Caco-2 (cell line): Measurements from ENCODE around the gene PARVB. TPM values are rescaled to one million over a fixed set of nuclear protein-coding genes. Genes with fewer than 3 reads are reported as not detected.

Experiments used
- BruUV-seq: library from RNA; stranded (reverse); fragments of 400-500 nt; replicated peaks from 2 replicates; lab custom pipeline; 2021; lab: Mats Ljungman, UMichigan
- CTCF ChIA-PET: fragments of 300-600 bp; sonication (Branson Sonifier 250); formaldehyde crosslinking; loops from one replicate; lab custom pipeline; 2022; ENCODE audit warnings: antibody characterized with exemption; lab: Charles Lee
- POLR2A ChIA-PET: fragments of 300-600 bp; sonication (Branson Sonifier 250); formaldehyde crosslinking; loops from one replicate; lab custom pipeline; 2022; ENCODE audit warnings: antibody characterized with exemption; lab: Charles Lee
- DNase-seq, 2 experiments: peaks; one replicate each; pipeline versions ENCODE4 v3.0.0 to v3.0.0-alpha.2; 2020 to 2022
- H3K27me3 ChIP-seq: replicated peaks from 2 replicates; pipeline ENCODE4 v1.6.0; 2011; ENCODE audit warnings: low read length; ENCODE audit not compliant: control insufficient read depth, insufficient read depth
- H3K36me3 ChIP-seq: 2 replicates; pipeline ENCODE4 v1.5.1; 2011; ENCODE audit warnings: low read length; ENCODE audit not compliant: control insufficient read depth, insufficient read depth
- H3K4me1 ChIP-seq: fragments of 250-450 bp; sonication (Bioruptor Pico); 2 replicates; pipeline ENCODE4 v1.5.1; 2020; ENCODE audit warnings: mild to moderate bottlenecking
- H3K4me3 ChIP-seq: 2 replicates; pipeline ENCODE4 v1.5.1; 2011; ENCODE audit warnings: low read depth, mild to moderate bottlenecking, control low read depth, low read length
- H3K9me3 ChIP-seq: fragments of 250-450 bp; sonication (Bioruptor Pico); 2 replicates; pipeline ENCODE4 v1.5.1; 2020; ENCODE audit warnings: mild to moderate bottlenecking, moderate library complexity
- H3K27ac Mint-ChIP-seq: one replicate; pipeline ENCODE4 v1.8.0; 2022; ENCODE audit warnings: mixed read lengths; ENCODE audit not compliant: unreplicated experiment
- H3K27me3 Mint-ChIP-seq: one replicate; pipeline ENCODE4 v1.8.0; 2022; ENCODE audit warnings: mixed read lengths; ENCODE audit not compliant: insufficient read depth, unreplicated experiment
- H3K36me3 Mint-ChIP-seq: one replicate; pipeline ENCODE4 v1.8.0; 2022; ENCODE audit warnings: mild to moderate bottlenecking, mixed read lengths; ENCODE audit not compliant: insufficient read depth, unreplicated experiment
- H3K4me1 Mint-ChIP-seq: one replicate; pipeline ENCODE4 v1.8.0; 2022; ENCODE audit warnings: low read depth, mixed read lengths; ENCODE audit not compliant: unreplicated experiment
- H3K4me3 Mint-ChIP-seq: one replicate; pipeline ENCODE4 v1.8.0; 2022; ENCODE audit warnings: mild to moderate bottlenecking, moderate library complexity, mixed read lengths; ENCODE audit not compliant: unreplicated experiment
- H3K9me3 Mint-ChIP-seq: one replicate; pipeline ENCODE4 v1.8.0; 2022; ENCODE audit warnings: mixed read lengths; ENCODE audit not compliant: unreplicated experiment
- intact Hi-C: fragments of 100-400 bp; cut with micrococcal nuclease; formaldehyde crosslinking; loops from one replicate; pipeline ENCODE4 v1.10.0; 2022; ENCODE audit not compliant: unreplicated experiment
- total RNA-seq: library from RNA; stranded (reverse); gene quantifications from 2 replicates; pipeline ENCODE4 v1.2.3, GENCODE V29; 2022
- TF ChIP-seq, protein P1 (sequence below), 2 experiments: fragments of 200-600 bp in 1 of 2; IDR thresholded peaks; 1 replicate in 1 of 2; 2 replicates in 1 of 2; pipeline versions ENCODE4 v1.5.1 to v1.8.0; 2011 to 2022; ENCODE audit warnings: antibody characterized with exemption in 1 of 2, control low read depth in 1 of 2, inconsistent platforms in 1 of 2, low read depth in 1 of 2, low read length in 1 of 2, mild to moderate bottlenecking in 1 of 2, moderate library complexity in 1 of 2; ENCODE audit not compliant: insufficient read depth in 1 of 2, severe bottlenecking in 1 of 2, unreplicated experiment in 1 of 2

Gene PARVB
- total RNA-seq, 1 experiment from 2014 or later: 28.8 TPM

DNA sequence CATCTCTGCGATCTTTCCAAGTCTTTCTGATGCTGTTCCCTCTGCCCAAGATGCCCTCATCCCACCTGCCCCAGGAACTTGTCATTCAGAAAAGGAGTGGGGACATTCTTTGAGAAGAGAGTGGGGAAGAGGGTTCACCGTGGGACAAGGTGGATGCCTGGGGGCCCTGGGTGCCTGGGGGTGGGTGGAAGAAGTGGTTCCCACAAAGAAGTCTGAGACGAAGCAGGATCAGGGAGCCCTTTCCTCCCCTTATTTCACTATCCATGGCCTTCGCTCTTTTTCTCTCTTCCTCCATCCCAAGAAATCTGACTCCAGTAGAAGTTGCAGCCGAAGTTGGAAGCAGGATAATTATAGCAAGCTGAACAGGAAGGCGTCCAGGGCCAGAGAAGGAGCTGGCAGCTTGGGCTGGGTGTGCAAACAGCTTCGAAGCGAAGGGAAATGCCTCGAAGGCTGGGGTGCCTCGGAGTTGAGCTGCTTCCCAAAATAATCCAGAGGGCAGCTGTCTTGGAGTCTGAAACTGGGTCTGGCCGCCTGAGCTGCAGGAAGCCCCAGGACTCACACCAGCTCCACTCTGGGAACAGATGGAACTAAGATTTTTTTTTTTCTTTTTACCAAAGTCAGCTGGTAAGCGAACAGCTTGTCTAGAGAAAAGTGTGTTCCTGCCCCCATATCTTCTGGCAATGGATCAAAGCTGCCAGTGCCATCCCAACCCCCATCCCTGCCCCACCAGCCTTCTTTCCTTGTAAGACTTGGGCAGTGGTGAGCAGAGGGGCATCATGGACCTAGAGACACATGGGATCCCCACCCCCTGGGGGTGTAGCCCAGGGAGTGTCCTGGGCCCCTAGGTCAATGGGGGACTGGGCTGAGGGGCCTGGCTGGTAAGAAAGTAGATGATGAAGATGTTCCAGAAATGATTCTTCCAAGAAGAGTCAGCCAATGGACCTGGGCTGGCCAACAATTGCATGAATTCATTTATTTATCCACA lies 188.1 kb downstream of the PARVB start:
- Mint-ChIP-seq H3K27me3 (peaks cover 20% of the 10 kb centered on the region), H3K36me3 (no peaks in the 10 kb centered on the region), H3K27ac (no peak overlapping the region), H3K4me3 (no peak overlapping the region), H3K4me1 (no peaks in the 10 kb centered on the region), H3K9me3 (peaks cover 14% of the 10 kb centered on the region)
- Histone ChIP-seq H3K36me3 (no peaks in the 10 kb centered on the region), H3K27me3 (no peaks in the 10 kb centered on the region), H3K4me1 (no peaks in the 10 kb centered on the region), H3K4me3 (no peak overlapping the region), H3K9me3 (no peaks in the 10 kb centered on the region)
- POLR2A ChIA-PET: no interaction called here
- CTCF ChIA-PET: no interaction called here
- intact Hi-C loops: no loop called here
- no TSS peak for BruUV-seq
- TF ChIP-seq, protein P1, sequence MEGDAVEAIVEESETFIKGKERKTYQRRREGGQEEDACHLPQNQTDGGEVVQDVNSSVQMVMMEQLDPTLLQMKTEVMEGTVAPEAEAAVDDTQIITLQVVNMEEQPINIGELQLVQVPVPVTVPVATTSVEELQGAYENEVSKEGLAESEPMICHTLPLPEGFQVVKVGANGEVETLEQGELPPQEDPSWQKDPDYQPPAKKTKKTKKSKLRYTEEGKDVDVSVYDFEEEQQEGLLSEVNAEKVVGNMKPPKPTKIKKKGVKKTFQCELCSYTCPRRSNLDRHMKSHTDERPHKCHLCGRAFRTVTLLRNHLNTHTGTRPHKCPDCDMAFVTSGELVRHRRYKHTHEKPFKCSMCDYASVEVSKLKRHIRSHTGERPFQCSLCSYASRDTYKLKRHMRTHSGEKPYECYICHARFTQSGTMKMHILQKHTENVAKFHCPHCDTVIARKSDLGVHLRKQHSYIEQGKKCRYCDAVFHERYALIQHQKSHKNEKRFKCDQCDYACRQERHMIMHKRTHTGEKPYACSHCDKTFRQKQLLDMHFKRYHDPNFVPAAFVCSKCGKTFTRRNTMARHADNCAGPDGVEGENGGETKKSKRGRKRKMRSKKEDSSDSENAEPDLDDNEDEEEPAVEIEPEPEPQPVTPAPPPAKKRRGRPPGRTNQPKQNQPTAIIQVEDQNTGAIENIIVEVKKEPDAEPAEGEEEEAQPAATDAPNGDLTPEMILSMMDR (IDR thresholded peaks at IDR 0.05; ENCODE audit: insufficient read depth in 1 of 2, low read depth in 1 of 2, low read length in 1 of 2, severe bottlenecking in 1 of 2, unreplicated experiment in 1 of 2): no peak
- DNase-seq: no peak

DNA sequence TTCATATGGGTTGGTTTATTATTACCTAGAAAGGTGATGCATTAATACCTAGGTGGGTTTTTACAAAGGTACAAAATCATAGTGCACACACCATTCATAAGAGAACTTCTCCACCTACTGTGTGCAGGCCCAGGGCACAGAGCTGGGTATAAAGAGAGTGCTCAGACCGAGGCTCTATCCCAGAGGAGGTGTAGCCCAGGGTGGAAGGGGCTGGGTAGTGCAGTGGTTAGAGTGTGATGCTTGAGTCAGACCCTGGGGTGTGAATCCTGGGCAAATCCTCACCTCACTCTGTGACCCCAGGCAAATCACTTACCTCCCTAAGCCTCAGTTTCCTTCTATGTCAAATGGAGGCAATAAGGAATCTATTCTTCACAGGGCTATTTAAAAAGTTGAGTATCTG lies 188.8 kb downstream of the PARVB start:
- H3K4me3 ChIP-seq: no peak overlapping the region
- intact Hi-C loops: no loop called here
- ChIA-PET POLR2A (no interaction called here), CTCF (no interaction called here)
- Mint-ChIP-seq H3K4me1 (no peaks in the 10 kb centered on the region), H3K27me3 (peaks cover 20% of the 10 kb centered on the region), H3K36me3 (no peaks in the 10 kb centered on the region), H3K4me3 (no peak overlapping the region), H3K27ac (no peak overlapping the region), H3K9me3 (peaks cover 14% of the 10 kb centered on the region)
- no peak for DNase-seq
- H3K4me1 ChIP-seq: no peaks in the 10 kb centered on the region
- TF ChIP-seq, protein P1 (IDR thresholded peaks at IDR 0.05; ENCODE audit: insufficient read depth in 1 of 2, low read depth in 1 of 2, low read length in 1 of 2, severe bottlenecking in 1 of 2, unreplicated experiment in 1 of 2): no peak
- BruUV-seq: no TSS peak
- no peaks in the 10 kb centered on the region for H3K9me3 ChIP-seq
- no peaks in the 10 kb centered on the region for H3K27me3 ChIP-seq
- no peaks in the 10 kb centered on the region for H3K36me3 ChIP-seq

DNA sequence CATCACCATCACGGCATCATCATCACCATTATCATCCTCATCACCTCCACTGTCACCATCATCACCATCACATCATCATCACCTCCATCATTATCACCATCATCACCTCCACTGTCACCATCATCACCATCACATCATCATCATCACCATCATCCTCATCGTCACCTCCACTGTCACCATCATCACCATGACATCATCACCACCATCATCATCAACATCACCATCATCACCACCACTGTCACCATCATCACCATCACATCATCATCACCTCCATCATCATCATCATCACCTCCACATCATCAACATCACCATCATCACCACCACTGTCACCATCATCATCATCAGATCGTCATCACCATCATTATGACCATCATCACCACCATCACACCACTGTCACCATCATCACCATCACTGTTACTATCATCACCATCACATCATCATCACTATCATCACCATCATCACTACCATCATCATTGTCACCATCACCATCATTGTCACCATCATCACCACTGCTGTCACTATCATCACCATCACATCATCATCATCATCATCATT lies 189.5 kb downstream of the PARVB start:
- no peak overlapping the region for H3K27ac Mint-ChIP-seq
- no peaks in the 10 kb centered on the region for H3K36me3 ChIP-seq

More for the DNA sequence above, 189.5 kb downstream of the PARVB start:
- H3K27me3 Mint-ChIP-seq: peaks cover 20% of the 10 kb centered on the region
- H3K36me3 Mint-ChIP-seq: no peaks in the 10 kb centered on the region
- no peaks in the 10 kb centered on the region for H3K4me1 ChIP-seq
- no TSS peak for BruUV-seq
- H3K9me3 ChIP-seq: no peaks in the 10 kb centered on the region
- CTCF ChIA-PET: no interaction called here
- POLR2A ChIA-PET: no interaction called here
- H3K9me3 Mint-ChIP-seq: peaks cover 14% of the 10 kb centered on the region
- no peak overlapping the region for H3K4me3 ChIP-seq
- no peak overlapping the region for H3K4me3 Mint-ChIP-seq
- H3K4me1 Mint-ChIP-seq: no peaks in the 10 kb centered on the region
- TF ChIP-seq, protein P1 (IDR thresholded peaks at IDR 0.05; ENCODE audit: insufficient read depth in 1 of 2, low read depth in 1 of 2, low read length in 1 of 2, severe bottlenecking in 1 of 2, unreplicated experiment in 1 of 2): no peak
- no peaks in the 10 kb centered on the region for H3K27me3 ChIP-seq
- no peak for DNase-seq
- intact Hi-C loops: no loop called here
